M059J (cell line): Measurements from ENCODE around the gene XCL1. TPM values are rescaled to one million over a fixed set of nuclear protein-coding genes. Genes with fewer than 3 reads are reported as not detected.
A peak's percentile ranks its signal among the peaks of the same experiment; 100 is the strongest.

ENCODE experiments used
- DNase-seq: peaks from one replicate; pipeline ENCODE4 v3.0.0-alpha.2; 2012; ENCODE audit warnings: low read depth
- total RNA-seq: library from RNA; depleted of rRNA; stranded (reverse); fragments of >200 nt; shearing (Covaris generic); gene quantifications from 2 replicates; pipeline ENCODE4 v1.2.3, GENCODE V29; 2014

The XCL1 gene
- total RNA-seq, 1 experiment from 2014 or later, result not detected

GRCh38 chr1:168605443-168605842, 29.0 kb downstream of the XCL1 start:
- DNase-seq, result no peak

DNA sequence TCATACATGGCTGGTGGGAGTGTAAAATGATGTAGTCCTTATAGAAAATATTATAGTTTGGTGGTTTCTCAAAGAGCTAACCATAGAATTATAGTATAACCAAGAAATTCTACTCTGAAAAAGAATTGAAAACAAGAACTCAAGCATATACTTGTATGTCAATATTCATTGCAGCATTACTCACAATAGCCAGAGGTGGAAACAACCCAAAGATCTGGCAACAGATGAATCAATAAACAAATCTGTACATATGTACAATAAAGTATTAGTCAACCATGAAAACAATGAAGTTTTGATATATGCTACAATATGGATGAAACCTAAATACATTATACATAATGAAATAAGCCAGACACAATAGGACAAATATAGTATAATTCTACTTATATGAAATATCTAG, 29.7 kb downstream of the XCL1 start:
- no peak for DNase-seq

- no peak for DNase-seq
Measured at GRCh38 chr1:168607872-168608428, 31.5 kb downstream of the XCL1 start.

DNA sequence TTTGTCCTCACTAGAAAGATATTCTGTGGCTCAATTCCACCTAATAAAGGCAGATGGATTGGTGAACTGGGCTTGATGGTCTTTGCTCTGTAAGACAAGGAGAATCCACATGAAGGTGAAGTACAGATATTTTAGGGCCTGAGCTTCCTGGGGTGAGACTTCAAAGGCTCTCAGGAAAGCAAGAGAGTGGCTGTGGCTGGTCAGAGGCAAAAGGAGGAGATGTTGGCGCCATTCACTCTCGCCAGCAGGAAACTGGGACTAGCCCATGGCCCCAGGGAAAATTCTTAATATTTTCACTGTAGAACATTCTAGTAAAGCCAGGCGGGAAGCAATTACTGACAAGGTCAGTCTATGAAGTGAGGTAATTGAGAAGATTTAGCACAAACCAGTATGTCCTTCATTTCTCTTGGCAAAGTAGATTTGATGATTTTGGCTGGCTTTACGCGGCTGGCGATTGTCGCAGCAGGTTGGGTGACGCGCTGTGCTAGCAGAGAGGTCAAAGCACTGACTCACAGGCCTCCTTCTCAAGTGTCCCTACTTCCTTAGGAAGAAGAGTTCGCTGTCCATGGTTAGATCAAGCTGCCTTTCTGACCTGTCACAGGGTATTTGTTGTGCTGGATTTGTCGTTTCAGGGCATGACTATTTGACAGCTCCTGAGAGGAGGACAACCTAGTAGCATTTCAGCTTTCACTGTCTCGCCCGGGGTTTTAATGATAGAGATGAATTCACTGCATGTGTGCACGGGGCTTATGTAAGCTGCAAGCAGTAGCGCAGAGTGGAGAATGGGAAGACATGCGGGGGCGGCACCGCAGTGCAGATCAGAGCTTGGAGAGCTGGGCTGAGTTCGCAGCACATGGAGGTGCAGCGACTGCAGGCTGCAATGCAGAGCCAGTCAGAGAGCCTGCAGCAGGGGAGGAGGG, 32.7 kb downstream of the XCL1 start:
- peak; percentile 31 for DNase-seq

DNA sequence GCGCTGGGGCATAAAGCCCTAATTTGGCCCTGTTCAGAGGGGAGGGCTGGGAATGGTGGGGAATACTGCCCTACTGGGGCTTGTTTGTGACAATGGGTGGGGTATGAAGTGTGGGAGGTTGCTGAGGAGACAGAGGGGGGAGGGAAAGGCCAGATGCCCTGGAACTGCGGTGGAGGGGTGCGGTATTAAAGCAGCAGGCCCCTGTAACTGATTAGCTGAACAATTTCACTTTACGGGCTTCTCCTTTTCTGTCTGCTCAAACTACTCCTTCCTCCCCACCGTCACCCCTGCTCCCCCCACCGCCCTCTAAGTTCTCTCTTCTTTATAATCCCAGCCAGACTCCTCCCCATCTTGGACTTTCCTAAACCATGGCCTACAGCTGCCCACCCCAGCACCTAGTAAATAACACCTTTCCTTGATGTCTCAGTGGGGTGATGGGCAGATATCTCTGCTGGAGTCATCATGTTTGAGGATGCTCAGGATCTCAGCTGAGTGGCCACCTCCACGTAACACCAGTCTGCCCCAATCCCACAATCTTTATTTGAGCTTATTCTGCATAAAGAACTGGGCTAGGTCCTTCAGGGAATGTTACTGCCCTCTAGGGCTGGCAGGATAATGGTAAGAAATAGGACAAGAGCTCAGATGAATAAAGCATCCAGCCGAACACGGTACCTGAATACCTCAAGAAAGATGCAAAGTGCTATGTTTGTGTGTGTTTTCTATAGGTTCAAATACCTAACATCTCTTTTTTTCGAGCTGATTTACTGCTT, 33.5 kb downstream of the XCL1 start:
- no peak for DNase-seq

- no peak for DNase-seq
Measured at GRCh38 chr1:168613038-168613451, 36.6 kb downstream of the XCL1 start.

DNA sequence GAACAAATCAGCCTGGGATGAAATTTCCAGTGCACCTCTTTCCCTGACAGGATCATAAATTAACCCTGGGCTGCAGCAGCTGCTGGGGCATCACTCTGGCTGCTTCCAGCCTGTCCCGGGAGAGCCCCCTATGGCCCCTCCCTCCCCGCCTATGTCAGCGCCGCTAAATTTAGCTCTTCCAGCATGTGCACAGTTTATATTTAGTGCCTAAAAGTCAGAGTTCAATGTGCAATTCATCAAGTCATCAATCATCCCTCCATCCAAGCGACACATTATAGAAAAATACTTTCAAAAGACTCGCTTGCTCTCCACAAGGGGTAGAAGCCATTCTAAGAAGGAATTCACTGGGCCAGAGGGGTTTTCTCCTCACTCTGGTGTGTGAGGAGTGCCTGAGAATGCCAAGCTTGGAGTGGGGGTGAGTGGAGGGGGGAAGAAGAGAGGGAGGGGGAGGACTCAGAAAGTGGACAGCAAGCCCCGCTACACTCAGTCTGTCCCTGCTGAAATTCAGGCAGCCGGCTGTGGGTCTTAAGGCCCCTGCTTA, 37.4 kb downstream of the XCL1 start:
- no peak for DNase-seq

DNA sequence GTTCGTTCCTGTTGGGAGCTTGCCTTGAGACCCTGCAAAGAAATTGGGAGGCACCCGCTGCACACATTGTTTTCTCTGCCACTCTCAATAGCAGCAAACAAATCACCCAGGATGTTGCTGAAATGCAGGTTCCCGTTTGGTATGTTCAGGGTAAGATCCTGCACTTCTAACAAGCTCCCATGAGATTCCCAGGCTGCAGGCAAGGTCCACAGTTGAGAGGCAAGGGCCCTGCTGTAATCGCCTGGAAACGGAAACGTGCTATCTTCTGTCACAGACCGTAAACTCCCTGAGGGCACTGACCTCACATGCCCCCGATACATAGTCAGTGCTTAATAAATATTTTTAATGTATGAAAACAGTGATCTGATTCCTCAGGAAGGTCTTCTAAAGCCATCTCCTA, 37.8 kb downstream of the XCL1 start:
- no peak for DNase-seq

GRCh38 chr1:168615965-168616364, 39.6 kb downstream of the XCL1 start:
- DNase-seq, result no peak

DNA sequence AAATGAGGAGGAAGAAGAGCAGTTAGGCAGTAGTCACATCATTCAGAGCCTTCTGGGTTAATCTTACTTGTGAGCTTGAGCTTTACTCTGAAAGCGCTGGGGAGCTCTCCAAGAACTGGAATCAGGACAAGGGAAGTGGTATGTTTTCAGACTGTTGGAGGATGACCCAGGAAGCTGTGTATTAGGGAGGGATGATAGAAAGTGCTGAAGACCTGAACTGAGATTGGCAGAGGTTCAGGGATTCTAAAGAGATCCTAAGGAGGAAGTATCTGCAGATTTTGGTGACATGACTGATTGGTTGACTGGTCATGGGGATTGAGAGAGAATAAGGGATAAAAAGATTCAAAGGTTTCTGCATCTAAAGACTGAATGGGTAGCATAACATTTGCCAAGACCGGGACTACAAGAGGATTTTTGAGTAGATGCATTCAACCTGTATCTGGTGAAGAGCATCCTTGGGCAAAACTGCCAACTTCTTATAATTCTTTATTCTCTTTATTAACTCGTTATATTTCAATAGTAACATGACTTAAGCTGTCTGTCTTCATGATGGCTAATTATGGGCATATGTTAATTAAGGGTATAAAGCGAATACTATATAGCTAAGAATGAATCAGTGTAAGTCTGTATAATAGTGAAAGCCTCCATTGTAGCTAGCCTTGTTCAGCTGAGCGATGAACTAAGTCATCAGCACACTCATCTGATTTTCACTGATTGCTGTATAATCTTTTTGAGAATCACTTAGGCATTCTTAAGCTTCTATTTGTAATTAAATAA, 41.8 kb downstream of the XCL1 start:
- no peak for DNase-seq

DNA sequence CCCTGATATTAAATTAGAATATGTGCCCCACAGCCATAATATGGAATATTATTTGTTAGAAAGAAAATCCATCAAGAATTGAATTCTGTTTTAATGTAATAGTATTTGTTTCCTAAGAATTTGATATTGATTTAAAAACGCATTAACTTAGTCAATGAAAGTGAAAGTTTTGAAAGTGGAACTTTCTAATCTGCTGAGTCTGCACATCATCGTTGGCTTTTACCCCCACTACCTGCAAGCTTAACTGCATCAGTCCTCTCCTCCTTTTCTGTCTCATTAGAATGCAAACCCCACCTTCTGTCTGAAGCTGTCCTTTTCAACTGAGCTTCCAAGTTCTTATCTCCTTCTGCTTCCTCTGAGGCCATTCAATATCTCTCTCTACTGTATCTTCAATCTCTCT, 42.5 kb downstream of the XCL1 start:
- DNase-seq, result no peak

DNA sequence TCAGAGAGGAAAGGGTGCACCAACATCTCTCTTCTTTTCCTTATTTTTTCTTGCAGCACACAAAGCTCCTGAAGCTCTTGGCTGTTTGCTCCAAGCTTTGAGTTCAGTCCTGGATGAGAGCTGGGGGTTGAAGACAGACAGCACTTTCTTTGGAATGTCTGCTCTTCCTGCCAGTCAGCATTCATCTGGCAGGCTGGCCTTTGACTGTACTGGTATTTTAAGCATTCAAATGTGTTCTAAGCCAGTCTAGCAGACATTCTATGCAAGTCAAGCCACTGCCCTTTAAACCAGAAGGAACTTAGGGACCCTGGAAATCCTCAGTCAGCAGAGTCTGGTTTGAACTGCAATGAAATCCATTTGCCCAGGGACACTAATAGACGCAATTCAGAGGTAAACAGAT, 45.0 kb downstream of the XCL1 start:
- no peak for DNase-seq

DNA sequence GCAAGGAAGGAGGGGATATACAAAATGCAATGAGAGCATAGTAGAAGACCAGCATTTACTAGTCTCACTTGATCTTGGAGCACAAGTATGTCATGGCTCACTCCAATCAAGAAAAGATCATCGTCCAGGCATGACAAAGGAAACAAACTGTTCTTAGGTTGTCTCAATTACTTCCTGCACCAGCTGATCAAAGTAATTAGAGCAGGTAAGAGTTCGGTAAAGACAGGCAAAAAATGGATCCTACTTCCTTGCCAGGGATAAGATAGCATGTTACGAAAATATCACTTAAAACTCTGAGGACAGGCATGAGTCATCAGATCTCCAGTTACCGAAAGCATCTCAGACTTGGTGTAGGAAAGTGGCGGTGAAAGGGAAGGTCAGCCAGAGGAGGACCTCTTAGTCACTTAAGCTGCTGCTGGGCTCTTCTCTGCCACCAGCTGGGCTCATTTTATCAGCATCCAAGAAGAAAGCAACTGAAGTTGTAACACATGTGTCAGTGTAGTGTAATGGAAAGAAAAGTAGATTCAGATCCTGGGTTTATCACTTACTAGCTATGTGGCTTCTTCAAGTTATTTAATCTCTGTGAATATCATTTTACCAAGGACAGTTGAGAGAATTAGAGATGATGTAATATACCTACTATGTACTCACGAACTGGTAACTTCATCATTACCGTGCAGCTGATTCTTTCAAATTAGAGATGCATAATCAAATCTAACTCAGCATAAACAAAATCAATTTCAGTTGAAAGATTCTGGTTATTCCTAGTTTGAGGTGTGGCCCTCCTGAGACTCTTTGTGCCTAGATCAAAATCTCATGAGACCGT, 46.8 kb downstream of the XCL1 start:
- DNase-seq, result peak; percentile 95

DNA sequence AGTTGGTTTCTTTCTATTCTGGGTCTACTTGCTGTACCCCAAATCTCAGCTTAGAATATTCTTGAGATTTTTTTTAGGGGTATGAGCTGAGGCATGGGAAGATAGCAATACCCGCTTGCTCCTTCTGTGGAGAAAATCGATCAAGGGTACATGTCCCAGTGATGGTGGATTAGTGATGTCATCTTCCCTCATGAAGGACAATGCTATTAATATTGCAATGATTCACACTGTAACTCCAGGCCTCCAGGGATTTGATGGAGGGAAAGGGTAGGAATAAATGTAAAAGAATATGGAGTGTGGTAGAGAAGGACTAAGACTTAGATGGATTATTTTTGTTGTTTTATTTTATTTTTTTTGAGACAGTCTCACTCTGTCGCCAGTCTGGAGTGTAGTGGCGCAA, 47.4 kb downstream of the XCL1 start:
- DNase-seq, result peak; percentile 16

GRCh38 chr1:168626326-168626725, 49.9 kb downstream of the XCL1 start:
- DNase-seq, result peak; percentile 18

- no peak for DNase-seq
Measured at GRCh38 chr1:168627370-168627769, 51.0 kb downstream of the XCL1 start.

- DNase-seq, result peak; percentile 98
Measured at GRCh38 chr1:168628807-168629206, 52.4 kb downstream of the XCL1 start.

- no peak for DNase-seq
Measured at GRCh38 chr1:168629466-168629865, 53.1 kb downstream of the XCL1 start.
